PC-3 (cell line): ENCODE results near the gene GPR26.

Experiments
- EZH2 ChIP-seq: fragments of 300-600 bp; sonication (generic); IDR thresholded peaks from one replicate; pipeline ENCODE4 v1.6.1; 2017; ENCODE audit warnings: antibody characterized with exemption, mild to moderate bottlenecking, low read length; ENCODE audit not compliant: unreplicated experiment
- TF ChIP-seq, protein P1 (sequence below): fragments of 300-600 bp; sonication (generic); conservative IDR thresholded peaks from 2 replicates; pipeline ENCODE4 v1.5.1; 2017; ENCODE audit warnings: antibody characterized with exemption, low read depth, mild to moderate bottlenecking, low read length

DNA sequence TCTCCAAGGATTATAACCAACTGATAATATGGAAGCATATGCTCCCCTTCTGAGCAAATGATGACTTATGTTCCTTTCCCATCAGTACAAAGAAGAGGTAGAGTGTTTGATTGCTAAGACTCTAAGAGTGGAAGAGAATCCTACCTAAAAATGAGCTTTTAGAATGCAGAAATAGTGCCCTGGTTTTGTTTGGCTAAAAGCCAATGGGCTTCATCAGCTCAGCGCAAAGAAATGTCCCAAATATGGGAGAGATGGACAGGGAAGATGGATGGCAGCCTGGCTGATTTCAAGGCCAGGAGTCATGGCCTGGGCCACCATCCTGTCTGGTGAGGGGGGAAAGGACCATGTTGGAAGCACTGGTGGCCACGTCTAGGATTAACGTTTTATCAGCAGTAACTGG is 60.2 kb downstream of the GPR26 start:
- TF ChIP-seq, protein P1, sequence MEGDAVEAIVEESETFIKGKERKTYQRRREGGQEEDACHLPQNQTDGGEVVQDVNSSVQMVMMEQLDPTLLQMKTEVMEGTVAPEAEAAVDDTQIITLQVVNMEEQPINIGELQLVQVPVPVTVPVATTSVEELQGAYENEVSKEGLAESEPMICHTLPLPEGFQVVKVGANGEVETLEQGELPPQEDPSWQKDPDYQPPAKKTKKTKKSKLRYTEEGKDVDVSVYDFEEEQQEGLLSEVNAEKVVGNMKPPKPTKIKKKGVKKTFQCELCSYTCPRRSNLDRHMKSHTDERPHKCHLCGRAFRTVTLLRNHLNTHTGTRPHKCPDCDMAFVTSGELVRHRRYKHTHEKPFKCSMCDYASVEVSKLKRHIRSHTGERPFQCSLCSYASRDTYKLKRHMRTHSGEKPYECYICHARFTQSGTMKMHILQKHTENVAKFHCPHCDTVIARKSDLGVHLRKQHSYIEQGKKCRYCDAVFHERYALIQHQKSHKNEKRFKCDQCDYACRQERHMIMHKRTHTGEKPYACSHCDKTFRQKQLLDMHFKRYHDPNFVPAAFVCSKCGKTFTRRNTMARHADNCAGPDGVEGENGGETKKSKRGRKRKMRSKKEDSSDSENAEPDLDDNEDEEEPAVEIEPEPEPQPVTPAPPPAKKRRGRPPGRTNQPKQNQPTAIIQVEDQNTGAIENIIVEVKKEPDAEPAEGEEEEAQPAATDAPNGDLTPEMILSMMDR = no peak
- no peak for TF ChIP-seq EZH2
